ENCODE data around the gene NFKBIZ.
"Not testable (repeated sequence)": the region's sequence is repeated elsewhere in the genome, so short reads cannot be mapped to it uniquely, and the experiment has no call there.

- TF ChIP-seq CTCF, POLR2A, POLR2AphosphoS5 (IDR thresholded peaks at IDR 0.05): not testable (repeated sequence)
These were observed 56.3 kb downstream of the NFKBIZ start for GRCh38 chr3:101905573-101905972.

Measured in prostate gland (tissue), 2 donors.